HEK293 (cell line): ENCODE results near the gene GDPGP1.

ENCODE experiments used
- HOXD13 ChIP-seq: sonication (generic); formaldehyde crosslinking; IDR thresholded peaks from 2 replicates; pipeline ENCODE4 v1.8.0; 2022; ENCODE audit warnings: missing genetic modification reagents, borderline replicate concordance
- MYNN ChIP-seq: fragments of 450-650 bp; formaldehyde crosslinking; IDR thresholded peaks from 2 replicates; pipeline ENCODE4 v1.5.1; 2016; ENCODE audit warnings: missing biosample characterization, missing genetic modification characterization, borderline replicate concordance
- ZFP3 ChIP-seq: fragments of 450-650 bp; formaldehyde crosslinking; IDR thresholded peaks from 2 replicates; pipeline ENCODE4 v1.5.1; 2016; ENCODE audit warnings: low read depth, missing biosample characterization, missing genetic modification characterization
- ZNF19 ChIP-seq: fragments of 450-650 bp; formaldehyde crosslinking; IDR thresholded peaks from 2 replicates; pipeline ENCODE4; 2016; ENCODE audit warnings: missing biosample characterization, missing genetic modification characterization, low read depth
- ZNF24 ChIP-seq: fragments of 450-650 bp; formaldehyde crosslinking; IDR thresholded peaks from 2 replicates; pipeline ENCODE4 v1.5.1; 2016; ENCODE audit warnings: missing biosample characterization, missing genetic modification characterization
- ZNF433 ChIP-seq: fragments of 450-650 bp; formaldehyde crosslinking; IDR thresholded peaks from 2 replicates; pipeline ENCODE4 v1.5.1; 2016; ENCODE audit warnings: missing biosample characterization, missing genetic modification characterization, low read depth
- ZSCAN16 ChIP-seq: fragments of 450-650 bp; formaldehyde crosslinking; IDR thresholded peaks from 2 replicates; pipeline ENCODE4 v1.5.1; 2016; ENCODE audit warnings: missing biosample characterization, missing genetic modification characterization
- TF ChIP-seq, protein P1 (sequence below): fragments of 450-650 bp; formaldehyde crosslinking; IDR thresholded peaks from 2 replicates; pipeline ENCODE4 v1.5.1; 2016; ENCODE audit warnings: missing biosample characterization, missing genetic modification characterization

GRCh38 chr15:90213122-90213817 is 20.7 kb upstream of the GDPGP1 start:
- TF ChIP-seq, protein P1, sequence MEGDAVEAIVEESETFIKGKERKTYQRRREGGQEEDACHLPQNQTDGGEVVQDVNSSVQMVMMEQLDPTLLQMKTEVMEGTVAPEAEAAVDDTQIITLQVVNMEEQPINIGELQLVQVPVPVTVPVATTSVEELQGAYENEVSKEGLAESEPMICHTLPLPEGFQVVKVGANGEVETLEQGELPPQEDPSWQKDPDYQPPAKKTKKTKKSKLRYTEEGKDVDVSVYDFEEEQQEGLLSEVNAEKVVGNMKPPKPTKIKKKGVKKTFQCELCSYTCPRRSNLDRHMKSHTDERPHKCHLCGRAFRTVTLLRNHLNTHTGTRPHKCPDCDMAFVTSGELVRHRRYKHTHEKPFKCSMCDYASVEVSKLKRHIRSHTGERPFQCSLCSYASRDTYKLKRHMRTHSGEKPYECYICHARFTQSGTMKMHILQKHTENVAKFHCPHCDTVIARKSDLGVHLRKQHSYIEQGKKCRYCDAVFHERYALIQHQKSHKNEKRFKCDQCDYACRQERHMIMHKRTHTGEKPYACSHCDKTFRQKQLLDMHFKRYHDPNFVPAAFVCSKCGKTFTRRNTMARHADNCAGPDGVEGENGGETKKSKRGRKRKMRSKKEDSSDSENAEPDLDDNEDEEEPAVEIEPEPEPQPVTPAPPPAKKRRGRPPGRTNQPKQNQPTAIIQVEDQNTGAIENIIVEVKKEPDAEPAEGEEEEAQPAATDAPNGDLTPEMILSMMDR (tag by site-specific recombination) = no peak
- TF ChIP-seq ZFP3 (tag by site-specific recombination) (no peak), ZNF24 (tag by site-specific recombination) (no peak), ZNF19 (tag by site-specific recombination) (no peak), MYNN (tag by site-specific recombination) (no peak), ZSCAN16 (tag by site-specific recombination) (no peak), HOXD13 (CRISPR knock-in tag) (no peak), ZNF433 (tag by site-specific recombination) (no peak)
